Memory B cell (primary cell): Measurements from ENCODE around the gene SEPTIN5.
"Not testable (repeated sequence)": the region's sequence is repeated elsewhere in the genome, so short reads cannot be mapped to it uniquely, and the experiment has no call there.

Experiments
- ATAC-seq: fragments of 150-1000 bp; cut with Tn5 transposase; 2 replicates; pipeline ENCODE4 v1.10.0; 2021; ENCODE audit warnings: low read depth, mild to moderate bottlenecking, moderate library complexity
- DNase-seq, 2 donors: peaks; one replicate each; pipeline ENCODE4 v3.0.0; 2022; ENCODE audit warnings: low spot score in 2 of 2
- H3K27ac Mint-ChIP-seq: one replicate; pipeline ENCODE4 v1.8.0; 2022; ENCODE audit warnings: mild to moderate bottlenecking, moderate library complexity, mixed read lengths
- H3K27me3 Mint-ChIP-seq: one replicate; pipeline ENCODE4 v1.8.0; 2022; ENCODE audit warnings: mixed read lengths
- H3K36me3 Mint-ChIP-seq: one replicate; pipeline ENCODE4 v1.8.0; 2022; ENCODE audit warnings: mild to moderate bottlenecking, mixed read lengths
- H3K4me1 Mint-ChIP-seq: one replicate; pipeline ENCODE4 v1.8.0; 2022; ENCODE audit warnings: mixed read lengths
- H3K4me3 Mint-ChIP-seq: one replicate; pipeline ENCODE4 v1.8.0; 2022; ENCODE audit warnings: mild to moderate bottlenecking, moderate library complexity, mixed read lengths
- H3K9me3 Mint-ChIP-seq: one replicate; pipeline ENCODE4 v1.8.0; 2022; ENCODE audit warnings: mixed read lengths

Gene SEPTIN5

DNA sequence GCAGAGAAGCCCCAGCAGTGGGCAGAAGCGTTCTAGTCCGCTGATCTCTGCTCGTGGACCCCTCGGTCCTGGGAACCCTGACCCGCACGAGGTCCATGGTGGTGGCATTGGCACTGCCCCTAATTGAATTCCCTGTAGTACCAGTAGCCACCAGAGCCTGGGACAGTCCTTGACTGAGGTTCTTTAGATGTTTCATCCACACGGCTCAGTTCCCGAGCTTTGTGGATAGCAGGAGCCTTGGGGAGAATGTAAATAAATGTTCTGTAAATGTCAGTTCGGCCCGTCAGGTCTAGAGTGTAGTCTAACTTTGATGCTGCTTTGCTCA lies 39.4 kb upstream of the SEPTIN5 start:
- H3K27me3 Mint-ChIP-seq, result peaks cover 19% of the 10 kb centered on the region
- H3K4me1 Mint-ChIP-seq, result no peaks in the 10 kb centered on the region
- DNase-seq, result no peak
- H3K36me3 Mint-ChIP-seq, result no peaks in the 10 kb centered on the region
- H3K4me3 Mint-ChIP-seq, result no peak overlapping the region
- no peak overlapping the region for H3K27ac Mint-ChIP-seq
- no peak for ATAC-seq
- peaks cover 2% of the 10 kb centered on the region for H3K9me3 Mint-ChIP-seq

DNA sequence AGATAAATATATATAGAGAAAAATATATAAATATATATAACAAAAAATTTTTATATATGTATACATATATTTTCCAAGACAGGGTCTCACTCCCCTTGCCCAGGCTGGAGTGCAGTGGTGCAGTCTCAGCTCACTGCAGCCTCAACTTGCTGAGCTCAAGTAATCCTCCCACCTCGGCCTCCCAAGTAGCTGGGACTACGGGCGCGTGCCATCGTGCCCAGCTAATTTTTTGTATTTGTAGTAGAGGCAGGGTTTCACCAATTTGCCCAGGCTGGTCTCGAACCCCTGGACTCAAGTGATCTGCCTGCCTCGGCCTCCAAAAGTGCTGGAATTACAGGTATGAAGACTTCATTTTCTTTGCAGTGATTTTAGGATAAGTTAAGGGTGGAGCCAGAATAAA lies 38.9 kb upstream of the SEPTIN5 start:
- Mint-ChIP-seq H3K4me3 (no peak overlapping the region), H3K27ac (no peak overlapping the region), H3K36me3 (no peaks in the 10 kb centered on the region), H3K9me3 (peaks cover 2% of the 10 kb centered on the region), H3K27me3 (peaks cover 20% of the 10 kb centered on the region), H3K4me1 (no peaks in the 10 kb centered on the region)
- DNase-seq (no peak), ATAC-seq (no peak)

DNA sequence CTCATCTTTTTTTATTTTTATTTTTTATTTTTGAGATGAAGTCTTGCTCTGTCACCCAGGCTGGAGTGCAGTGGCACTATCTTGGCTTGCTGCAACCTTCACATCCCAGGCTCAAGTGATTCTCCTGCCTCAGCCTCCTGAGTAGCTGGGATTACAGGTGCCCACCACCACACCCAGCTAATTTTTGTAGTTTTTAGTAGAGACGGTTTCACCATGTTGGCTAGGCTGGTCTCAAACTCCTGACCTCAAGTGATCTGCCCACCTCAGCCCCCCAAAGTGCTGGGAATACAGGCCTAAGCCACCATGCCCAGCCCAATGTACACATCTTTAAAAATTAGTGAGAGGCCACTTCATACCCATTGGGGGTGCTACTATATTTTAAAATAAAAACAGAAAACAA lies 37.9 kb upstream of the SEPTIN5 start:
- peaks cover 25% of the 10 kb centered on the region for H3K27me3 Mint-ChIP-seq
- not testable (repeated sequence) for H3K4me3 Mint-ChIP-seq, H3K4me1 Mint-ChIP-seq, H3K9me3 Mint-ChIP-seq, H3K27ac Mint-ChIP-seq, H3K36me3 Mint-ChIP-seq, ATAC-seq, DNase-seq

DNA sequence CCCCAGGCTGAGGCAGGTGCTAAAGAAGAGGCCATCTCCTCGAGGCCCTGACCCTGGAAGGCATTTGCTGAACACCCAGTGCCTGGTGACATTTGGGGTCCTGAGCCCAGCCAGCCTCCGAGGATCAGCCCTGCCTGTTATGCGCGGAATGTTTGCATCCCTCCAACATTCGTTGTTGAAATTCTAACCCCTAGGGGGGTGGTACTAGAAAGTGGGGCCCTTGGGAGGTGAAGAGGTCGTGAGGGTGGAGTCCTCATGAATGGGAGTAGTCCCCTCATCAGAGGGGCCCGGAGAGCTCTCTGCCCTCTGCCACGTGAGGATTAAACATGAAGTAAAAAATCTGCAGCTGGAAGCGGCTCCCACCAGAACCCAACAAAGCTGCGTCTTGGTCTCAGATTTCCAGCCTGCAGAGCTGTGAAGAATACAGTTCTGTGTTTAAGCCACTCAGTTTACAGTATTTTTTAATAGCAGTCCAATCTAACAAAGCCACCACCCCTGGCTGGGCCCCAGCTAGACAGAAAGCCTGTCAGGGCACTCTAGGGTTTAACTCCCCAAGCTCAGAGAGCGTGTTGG lies 35.3 kb upstream of the SEPTIN5 start:
- no peak overlapping the region for H3K4me3 Mint-ChIP-seq
- no peak overlapping the region for H3K27ac Mint-ChIP-seq
- DNase-seq (no peak), ATAC-seq (no peak)
- no peaks in the 10 kb centered on the region for H3K36me3 Mint-ChIP-seq
- H3K9me3 Mint-ChIP-seq, result no peaks in the 10 kb centered on the region
- H3K4me1 Mint-ChIP-seq, result no peaks in the 10 kb centered on the region
- H3K27me3 Mint-ChIP-seq, result peaks cover 23% of the 10 kb centered on the region

DNA sequence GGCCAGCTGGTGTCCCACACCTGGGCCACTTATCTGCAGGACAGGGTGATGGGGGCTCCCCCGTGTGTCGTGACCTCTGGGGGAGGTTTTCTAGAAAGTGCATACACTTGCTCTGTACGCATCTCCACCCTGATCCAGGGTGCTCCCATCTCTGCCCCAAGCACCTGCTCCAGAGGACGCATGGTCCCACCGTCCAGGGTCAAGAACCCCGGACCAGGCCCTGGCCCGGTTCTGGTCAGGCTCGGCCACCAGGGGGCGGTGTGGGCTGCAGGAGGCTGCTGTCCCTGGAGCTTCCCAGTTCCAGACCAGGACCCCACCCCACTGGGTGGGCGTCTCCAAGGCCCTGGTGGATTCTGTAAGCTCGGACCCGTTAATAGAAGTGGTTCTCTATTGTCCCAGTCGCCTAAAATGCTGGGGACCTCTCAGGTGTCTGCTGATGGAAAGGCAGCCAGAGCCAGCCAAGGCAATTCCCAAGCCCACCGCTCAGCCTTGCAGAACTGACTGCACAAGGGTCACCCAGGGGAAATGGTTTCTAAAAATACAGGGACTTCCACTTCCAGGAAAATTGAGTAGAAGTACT lies 34.7 kb upstream of the SEPTIN5 start:
- no peaks in the 10 kb centered on the region for H3K36me3 Mint-ChIP-seq
- peaks cover 20% of the 10 kb centered on the region for H3K27me3 Mint-ChIP-seq
- ATAC-seq, result no peak
- peak; percentile 5 to 29 for DNase-seq
- no peaks in the 10 kb centered on the region for H3K4me1 Mint-ChIP-seq
- H3K9me3 Mint-ChIP-seq, result no peaks in the 10 kb centered on the region
- H3K27ac Mint-ChIP-seq, result no peak overlapping the region
- no peak overlapping the region for H3K4me3 Mint-ChIP-seq

DNA sequence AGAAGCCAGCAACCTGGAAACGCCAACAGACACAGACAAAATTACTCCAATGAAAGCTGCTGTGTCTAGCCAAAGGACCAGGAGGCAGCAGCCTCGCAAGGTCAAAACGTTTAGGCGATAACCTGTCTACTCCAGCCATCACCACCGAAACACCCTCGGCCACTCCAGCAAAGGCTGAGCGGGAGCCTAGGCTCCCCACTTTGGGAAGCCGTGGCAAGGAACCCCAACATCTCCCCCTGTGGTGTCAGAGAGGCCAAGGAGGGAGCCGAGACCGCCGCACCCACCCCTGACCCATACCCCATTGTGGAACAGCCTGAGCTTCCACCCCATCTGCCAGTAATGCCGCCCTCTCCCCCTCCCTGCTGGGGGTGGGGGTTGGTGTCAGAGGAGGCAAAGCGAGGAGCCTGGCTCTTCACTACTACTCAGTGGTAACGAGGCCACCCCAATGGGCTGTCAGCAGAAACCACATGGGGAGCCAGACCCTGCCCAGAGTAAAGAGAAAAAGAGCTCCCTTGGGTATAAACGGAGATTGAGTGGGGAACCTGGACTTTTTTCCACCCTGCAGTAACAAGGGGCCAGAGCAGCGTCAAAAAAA lies 33.9 kb upstream of the SEPTIN5 start:
- Mint-ChIP-seq H3K27ac (no peak overlapping the region), H3K36me3 (no peaks in the 10 kb centered on the region), H3K27me3 (peaks cover 18% of the 10 kb centered on the region), H3K4me3 (no peak overlapping the region), H3K4me1 (no peaks in the 10 kb centered on the region), H3K9me3 (no peaks in the 10 kb centered on the region)
- DNase-seq (no peak), ATAC-seq (no peak)

DNA sequence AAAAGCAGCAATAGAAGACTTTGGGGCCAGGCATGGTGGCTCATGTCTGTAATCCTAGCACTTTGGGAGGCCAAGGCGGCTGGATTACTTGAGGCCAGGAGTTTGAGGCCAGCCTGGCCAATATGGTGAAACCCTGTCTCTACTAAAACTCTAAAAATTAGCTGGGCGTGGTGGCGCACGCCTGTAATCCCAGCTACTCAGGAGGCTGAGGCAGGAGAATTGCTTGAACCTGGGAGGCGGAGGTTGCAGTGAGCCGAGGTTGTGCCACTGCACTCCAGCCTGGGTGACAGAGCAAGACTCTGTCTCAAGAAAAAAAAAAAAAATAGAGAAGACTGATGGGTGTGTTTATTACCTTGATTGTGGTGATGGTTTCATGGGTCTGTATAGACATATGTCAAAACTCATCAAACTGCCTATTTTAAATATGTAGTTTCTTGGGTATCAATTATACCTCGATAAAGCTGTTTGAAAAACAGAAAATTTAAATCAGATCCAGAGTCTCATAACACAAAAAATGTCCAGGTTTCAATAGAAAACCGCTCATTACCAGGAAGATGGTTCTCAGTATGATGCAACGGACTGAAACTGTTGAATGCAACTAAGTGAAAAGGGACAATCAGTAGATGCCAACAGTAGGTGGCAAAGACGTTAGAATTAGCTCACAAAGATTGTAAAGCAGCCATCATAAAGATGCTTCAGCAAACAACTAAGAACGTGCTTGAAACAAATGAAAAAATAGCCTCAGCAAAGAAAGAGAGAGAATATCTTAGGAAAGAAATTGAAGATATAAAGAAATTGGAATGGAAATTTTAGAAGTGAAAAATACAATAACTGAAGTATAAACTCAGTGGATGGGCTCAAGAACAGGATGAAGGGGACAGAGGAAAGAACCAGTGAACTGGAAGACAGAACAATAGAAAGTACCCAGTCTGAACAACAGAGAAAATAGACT lies 33.1 kb upstream of the SEPTIN5 start:
- ATAC-seq, result no peak
- no peaks in the 10 kb centered on the region for H3K4me1 Mint-ChIP-seq
- H3K36me3 Mint-ChIP-seq, result no peaks in the 10 kb centered on the region
- H3K9me3 Mint-ChIP-seq, result no peaks in the 10 kb centered on the region
- H3K27ac Mint-ChIP-seq, result no peak overlapping the region
- DNase-seq, result no peak
- no peak overlapping the region for H3K4me3 Mint-ChIP-seq
- H3K27me3 Mint-ChIP-seq, result peaks cover 14% of the 10 kb centered on the region

DNA sequence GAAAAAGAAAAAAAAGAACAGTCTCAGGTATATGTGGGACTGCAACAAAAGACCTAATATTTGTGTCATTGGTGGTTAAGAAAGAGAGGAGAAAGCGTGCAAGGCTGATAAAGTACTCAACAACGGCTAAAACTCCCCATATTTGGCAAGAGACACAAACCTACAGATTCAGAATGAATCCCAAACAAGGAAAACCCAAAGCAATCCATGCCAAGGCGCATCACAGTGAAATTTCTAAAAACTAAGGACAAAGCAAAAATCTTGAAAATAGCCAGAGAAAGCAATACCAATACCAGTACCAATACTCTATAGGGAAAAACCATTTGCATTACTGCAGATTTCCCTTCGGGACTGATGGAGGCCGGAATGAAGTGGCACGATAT lies 32.4 kb upstream of the SEPTIN5 start:
- Mint-ChIP-seq H3K27ac (no peak overlapping the region), H3K4me3 (no peak overlapping the region), H3K4me1 (no peaks in the 10 kb centered on the region), H3K36me3 (no peaks in the 10 kb centered on the region), H3K9me3 (no peaks in the 10 kb centered on the region), H3K27me3 (peaks cover 14% of the 10 kb centered on the region)
- ATAC-seq (no peak), DNase-seq (no peak)

DNA sequence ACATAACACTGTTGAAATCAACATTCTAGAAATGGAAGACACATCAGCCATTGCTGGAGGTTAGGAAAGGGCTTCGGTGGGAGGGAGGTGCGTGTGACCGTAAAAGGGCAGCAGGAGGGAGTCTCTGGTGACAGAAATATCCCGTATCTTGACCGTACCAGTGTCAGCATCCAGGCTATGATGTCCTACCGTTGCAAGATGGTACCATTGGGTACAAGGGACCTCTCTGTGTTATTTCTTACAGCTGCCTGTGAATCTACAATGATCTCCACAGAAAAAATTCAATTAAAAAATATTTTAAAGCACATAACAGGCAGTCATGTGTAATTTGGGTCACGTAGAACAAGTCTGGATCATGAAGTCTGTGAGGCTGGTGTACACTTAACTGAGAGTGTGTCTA lies 27.4 kb upstream of the SEPTIN5 start:
- H3K27me3 Mint-ChIP-seq, result peaks cover 2% of the 10 kb centered on the region
- H3K4me3 Mint-ChIP-seq, result no peak overlapping the region
- H3K36me3 Mint-ChIP-seq, result no peaks in the 10 kb centered on the region
- ATAC-seq (no peak), DNase-seq (no peak)
- H3K4me1 Mint-ChIP-seq, result no peaks in the 10 kb centered on the region
- H3K27ac Mint-ChIP-seq, result no peak overlapping the region
- no peaks in the 10 kb centered on the region for H3K9me3 Mint-ChIP-seq

DNA sequence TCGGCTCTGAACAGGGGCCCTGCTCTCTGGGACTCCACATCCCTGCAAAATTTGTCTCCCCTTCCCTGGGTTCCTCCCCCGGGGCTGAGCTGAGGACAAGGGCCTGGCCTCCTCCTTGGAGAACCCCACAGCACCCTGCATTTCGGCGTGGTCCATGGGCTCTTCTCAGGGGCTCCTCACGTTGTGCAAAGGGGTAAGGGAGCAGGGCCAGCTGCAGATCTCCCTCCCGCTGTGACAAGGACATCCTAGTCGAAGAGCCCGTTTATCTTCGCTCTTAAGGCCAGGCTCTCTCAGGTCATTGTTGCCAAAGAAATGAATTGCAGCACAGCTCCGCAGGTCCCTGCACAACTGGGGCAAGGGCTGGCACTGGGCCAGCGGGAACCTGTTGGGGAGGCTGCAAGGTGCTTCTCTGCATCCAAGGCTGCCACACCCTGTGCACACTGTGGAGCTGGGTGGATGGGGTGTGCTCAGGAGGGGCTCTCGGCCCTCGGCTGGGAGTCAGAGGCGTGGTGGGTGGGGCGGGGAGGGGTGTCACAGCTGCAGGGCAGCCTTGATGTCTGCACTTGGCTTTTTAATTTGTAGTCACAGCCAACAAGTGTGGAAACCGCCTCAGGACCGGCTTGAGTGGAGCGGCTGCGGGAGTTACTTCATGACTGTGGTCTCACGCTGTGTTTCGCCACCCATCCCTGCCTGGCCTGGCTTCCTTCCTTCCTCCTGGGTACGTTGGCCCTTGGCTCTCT lies 26.6 kb upstream of the SEPTIN5 start:
- Mint-ChIP-seq H3K4me1 (no peaks in the 10 kb centered on the region), H3K27ac (no peak overlapping the region), H3K4me3 (no peak overlapping the region), H3K9me3 (no peaks in the 10 kb centered on the region), H3K27me3 (peaks cover 2% of the 10 kb centered on the region), H3K36me3 (no peaks in the 10 kb centered on the region)
- ATAC-seq (no peak), DNase-seq (no peak)

DNA sequence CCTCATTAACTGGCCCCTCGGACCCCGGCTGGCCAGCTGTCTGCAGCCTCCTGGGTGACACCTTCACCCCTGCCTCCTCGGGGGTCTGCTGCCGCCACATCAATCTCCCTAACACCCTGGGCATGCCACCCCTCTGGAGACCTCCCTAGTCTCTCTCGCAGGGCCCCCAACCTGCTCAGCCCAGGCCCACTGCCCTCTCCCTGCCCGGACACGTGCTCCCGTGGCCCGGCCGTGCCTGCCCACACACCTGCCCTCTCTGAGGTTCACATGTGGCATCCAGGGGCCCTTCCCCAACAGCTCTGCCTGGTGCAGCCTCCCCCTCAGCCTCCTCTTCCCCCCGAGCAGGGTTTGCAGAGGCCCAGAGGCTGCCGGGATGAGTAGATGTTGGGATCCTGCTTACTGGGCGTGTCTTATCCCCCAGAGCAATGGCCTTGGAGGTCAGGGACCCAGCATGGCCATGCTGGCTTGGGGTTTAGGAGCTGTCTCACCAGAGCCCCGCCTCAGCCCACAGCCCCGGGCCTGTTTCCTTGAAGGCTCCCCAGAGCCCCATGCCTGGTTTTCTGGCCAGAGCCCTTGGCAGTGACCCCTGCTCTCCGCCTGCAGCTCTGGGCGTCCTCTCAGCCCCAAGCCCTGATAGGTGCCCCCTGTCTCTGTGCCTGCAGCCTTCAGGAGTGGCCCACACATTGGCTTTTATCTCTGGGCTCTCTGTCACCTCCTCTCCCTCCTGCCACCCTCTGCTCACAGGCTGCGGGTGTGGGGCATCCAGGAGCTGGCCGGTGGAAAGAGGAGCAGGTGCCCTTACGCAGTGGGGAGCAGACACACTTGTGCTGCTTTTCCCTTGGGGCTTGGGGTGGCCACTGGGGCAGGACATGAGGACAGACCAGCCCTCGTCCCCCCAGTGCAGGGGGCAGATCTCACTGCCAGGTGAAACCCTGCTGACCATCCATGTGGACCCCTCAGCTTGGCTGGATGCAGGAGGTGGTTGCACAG lies 25.7 kb upstream of the SEPTIN5 start:
- H3K36me3 Mint-ChIP-seq, result no peaks in the 10 kb centered on the region
- H3K9me3 Mint-ChIP-seq, result no peaks in the 10 kb centered on the region
- no peaks in the 10 kb centered on the region for H3K4me1 Mint-ChIP-seq
- ATAC-seq (no peak), DNase-seq (no peak)
- no peak overlapping the region for H3K4me3 Mint-ChIP-seq
- no peak overlapping the region for H3K27ac Mint-ChIP-seq
- peaks cover 5% of the 10 kb centered on the region for H3K27me3 Mint-ChIP-seq

DNA sequence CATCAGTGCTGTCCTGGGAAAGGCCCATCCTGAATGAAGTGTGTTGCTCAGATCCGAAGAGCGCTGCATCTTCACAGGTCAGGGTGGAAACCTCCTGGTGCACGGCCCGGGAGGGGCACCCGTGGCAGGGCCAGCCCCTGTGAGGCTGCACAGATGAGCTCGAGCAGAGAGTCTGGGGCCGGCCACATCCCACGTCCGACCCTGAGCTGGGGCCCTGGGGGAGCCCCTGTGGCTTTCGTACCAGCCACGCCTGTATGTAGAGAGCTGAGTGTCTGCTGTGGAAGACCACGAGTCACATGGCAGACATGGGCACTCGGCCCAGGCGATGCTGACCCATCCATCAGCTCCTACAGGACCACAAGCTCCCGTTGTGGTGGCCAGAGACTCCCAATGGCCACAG lies 24.9 kb upstream of the SEPTIN5 start:
- ATAC-seq (no peak), DNase-seq (no peak)
- Mint-ChIP-seq H3K4me1 (no peaks in the 10 kb centered on the region), H3K4me3 (no peak overlapping the region), H3K36me3 (no peaks in the 10 kb centered on the region), H3K27me3 (peaks cover 5% of the 10 kb centered on the region), H3K27ac (no peak overlapping the region), H3K9me3 (no peaks in the 10 kb centered on the region)
